SK-N-SH treated with all-trans-retinoic acid at 6 μM for 48 hours (cell line): ENCODE data around the gene FSIP1.

ENCODE experiments used
- ATAC-seq: fragments of 200-7000 bp; cut with Tn5 transposase; 3 replicates; pipeline ENCODE4 v1.9.1; 2020; ENCODE audit warnings: mild to moderate bottlenecking, moderate library complexity
- ARNTL ChIP-seq: fragments of 450-650 bp; formaldehyde crosslinking; IDR thresholded peaks from 2 replicates; pipeline ENCODE4 v1.5.0; 2020; ENCODE audit warnings: low read depth, mild to moderate bottlenecking, moderate library complexity, borderline replicate concordance
- BACH2 ChIP-seq: fragments of 250-450 bp; sonication (Bioruptor Pico); IDR thresholded peaks from 2 replicates; pipeline ENCODE4 v1.9.0; 2021; ENCODE audit warnings: mild to moderate bottlenecking, borderline replicate concordance
- CSDC2 ChIP-seq: fragments of 250-450 bp; sonication (Bioruptor Pico); IDR thresholded peaks from 2 replicates; pipeline ENCODE4 v1.5.0; 2020; ENCODE audit warnings: mild to moderate bottlenecking, moderate library complexity
- ESRRG ChIP-seq: fragments of 250-450 bp; sonication (Bioruptor Pico); IDR thresholded peaks from 2 replicates; pipeline ENCODE4 v1.6.1; 2021; ENCODE audit warnings: mild to moderate bottlenecking
- GLIS3 ChIP-seq: fragments of 250-450 bp; sonication (Bioruptor Pico); IDR thresholded peaks from 2 replicates; pipeline ENCODE4 v1.5.0; 2020; ENCODE audit warnings: mild to moderate bottlenecking, moderate library complexity
- ISL1 ChIP-seq: fragments of 250-450 bp; sonication (Bioruptor Pico); IDR thresholded peaks from 2 replicates; pipeline ENCODE4 v2.1.2; 2022; ENCODE audit warnings: mild to moderate bottlenecking, moderate library complexity
- OSR1 ChIP-seq: fragments of 250-450 bp; sonication (Bioruptor Pico); IDR thresholded peaks from 2 replicates; pipeline ENCODE4 v1.8.0; 2022; ENCODE audit warnings: moderate library complexity, mild to moderate bottlenecking, inconsistent platforms
- RARB ChIP-seq: fragments of 250-450 bp; sonication (Bioruptor Pico); IDR thresholded peaks from 2 replicates; pipeline ENCODE4 v1.8.0; 2021; ENCODE audit warnings: mild to moderate bottlenecking, moderate library complexity
- TCF4 ChIP-seq: fragments of 250-450 bp; sonication (Bioruptor Pico); IDR thresholded peaks from 2 replicates; pipeline ENCODE4 v1.8.0; 2021; ENCODE audit warnings: mild to moderate bottlenecking, moderate library complexity, borderline replicate concordance
- TOX ChIP-seq: fragments of 250-450 bp; sonication (Bioruptor Pico); IDR thresholded peaks from 2 replicates; pipeline ENCODE4 v1.8.0; 2021; ENCODE audit warnings: mild to moderate bottlenecking, moderate library complexity, borderline replicate concordance
- ZC3H10 ChIP-seq: fragments of 250-450 bp; sonication (Bioruptor Pico); IDR thresholded peaks from 2 replicates; pipeline ENCODE4 v1.5.1; 2021; ENCODE audit warnings: mild to moderate bottlenecking, moderate library complexity
- ZFP3 ChIP-seq: fragments of 250-450 bp; sonication (Bioruptor Pico); IDR thresholded peaks from 2 replicates; pipeline ENCODE4 v1.5.0; 2020; ENCODE audit warnings: mild to moderate bottlenecking, moderate library complexity
- ZFP30 ChIP-seq: fragments of 450-650 bp; formaldehyde crosslinking; IDR thresholded peaks from 2 replicates; pipeline ENCODE4 v1.5.0; 2022; ENCODE audit warnings: mild to moderate bottlenecking, moderate library complexity
- ZNF565 ChIP-seq: fragments of 450-650 bp; formaldehyde crosslinking; conservative IDR thresholded peaks from 2 replicates; pipeline ENCODE4 v1.5.0; 2020; ENCODE audit warnings: low read depth, mild to moderate bottlenecking, moderate library complexity
- ZNF70 ChIP-seq: fragments of 450-650 bp; formaldehyde crosslinking; IDR thresholded peaks from 2 replicates; pipeline ENCODE4 v1.5.0; 2020; ENCODE audit warnings: mild to moderate bottlenecking, moderate library complexity
- ZNF8 ChIP-seq: fragments of 450-650 bp; formaldehyde crosslinking; IDR thresholded peaks from 2 replicates; pipeline ENCODE4 v1.5.0; 2020; ENCODE audit warnings: mild to moderate bottlenecking, moderate library complexity
- TF ChIP-seq, protein P1 (sequence below): fragments of 250-450 bp; sonication (Bioruptor Pico); IDR thresholded peaks from 2 replicates; pipeline ENCODE4 v1.5.1; 2021; ENCODE audit warnings: mild to moderate bottlenecking, moderate library complexity
- TF ChIP-seq, protein P2 (sequence below): fragments of 250-450 bp; sonication (Bioruptor Pico); IDR thresholded peaks from 2 replicates; pipeline ENCODE4 v1.5.0; 2020; ENCODE audit warnings: mild to moderate bottlenecking, moderate library complexity
- TF ChIP-seq, protein P3 (sequence below): fragments of 250-450 bp; sonication (Bioruptor Pico); IDR thresholded peaks from 2 replicates; pipeline ENCODE4 v1.8.0; 2020; ENCODE audit warnings: mild to moderate bottlenecking, moderate library complexity, borderline replicate concordance

Gene FSIP1

GRCh38 chr15:39801641-39802309, 19.1 kb upstream of the FSIP1 start:
- ATAC-seq, result peak; percentile 62
- TF ChIP-seq ZC3H10 (CRISPR knock-in tag) (no peak), TCF4 (CRISPR knock-in tag) (no peak), ARNTL (CRISPR knock-in tag) (no peak), ZNF8 (CRISPR knock-in tag) (no peak), ZFP3 (CRISPR knock-in tag) (no peak), ZFP30 (CRISPR knock-in tag) (no peak), TOX (CRISPR knock-in tag) (no peak), ZNF70 (CRISPR knock-in tag) (no peak), BACH2 (CRISPR knock-in tag) (no peak)
- TF ChIP-seq, protein P1, sequence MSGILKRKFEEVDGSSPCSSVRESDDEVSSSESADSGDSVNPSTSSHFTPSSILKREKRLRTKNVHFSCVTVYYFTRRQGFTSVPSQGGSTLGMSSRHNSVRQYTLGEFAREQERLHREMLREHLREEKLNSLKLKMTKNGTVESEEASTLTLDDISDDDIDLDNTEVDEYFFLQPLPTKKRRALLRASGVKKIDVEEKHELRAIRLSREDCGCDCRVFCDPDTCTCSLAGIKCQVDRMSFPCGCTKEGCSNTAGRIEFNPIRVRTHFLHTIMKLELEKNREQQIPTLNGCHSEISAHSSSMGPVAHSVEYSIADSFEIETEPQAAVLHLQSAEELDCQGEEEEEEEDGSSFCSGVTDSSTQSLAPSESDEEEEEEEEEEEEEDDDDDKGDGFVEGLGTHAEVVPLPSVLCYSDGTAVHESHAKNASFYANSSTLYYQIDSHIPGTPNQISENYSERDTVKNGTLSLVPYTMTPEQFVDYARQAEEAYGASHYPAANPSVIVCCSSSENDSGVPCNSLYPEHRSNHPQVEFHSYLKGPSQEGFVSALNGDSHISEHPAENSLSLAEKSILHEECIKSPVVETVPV (CRISPR knock-in tag), result no peak
- TF ChIP-seq, protein P2, sequence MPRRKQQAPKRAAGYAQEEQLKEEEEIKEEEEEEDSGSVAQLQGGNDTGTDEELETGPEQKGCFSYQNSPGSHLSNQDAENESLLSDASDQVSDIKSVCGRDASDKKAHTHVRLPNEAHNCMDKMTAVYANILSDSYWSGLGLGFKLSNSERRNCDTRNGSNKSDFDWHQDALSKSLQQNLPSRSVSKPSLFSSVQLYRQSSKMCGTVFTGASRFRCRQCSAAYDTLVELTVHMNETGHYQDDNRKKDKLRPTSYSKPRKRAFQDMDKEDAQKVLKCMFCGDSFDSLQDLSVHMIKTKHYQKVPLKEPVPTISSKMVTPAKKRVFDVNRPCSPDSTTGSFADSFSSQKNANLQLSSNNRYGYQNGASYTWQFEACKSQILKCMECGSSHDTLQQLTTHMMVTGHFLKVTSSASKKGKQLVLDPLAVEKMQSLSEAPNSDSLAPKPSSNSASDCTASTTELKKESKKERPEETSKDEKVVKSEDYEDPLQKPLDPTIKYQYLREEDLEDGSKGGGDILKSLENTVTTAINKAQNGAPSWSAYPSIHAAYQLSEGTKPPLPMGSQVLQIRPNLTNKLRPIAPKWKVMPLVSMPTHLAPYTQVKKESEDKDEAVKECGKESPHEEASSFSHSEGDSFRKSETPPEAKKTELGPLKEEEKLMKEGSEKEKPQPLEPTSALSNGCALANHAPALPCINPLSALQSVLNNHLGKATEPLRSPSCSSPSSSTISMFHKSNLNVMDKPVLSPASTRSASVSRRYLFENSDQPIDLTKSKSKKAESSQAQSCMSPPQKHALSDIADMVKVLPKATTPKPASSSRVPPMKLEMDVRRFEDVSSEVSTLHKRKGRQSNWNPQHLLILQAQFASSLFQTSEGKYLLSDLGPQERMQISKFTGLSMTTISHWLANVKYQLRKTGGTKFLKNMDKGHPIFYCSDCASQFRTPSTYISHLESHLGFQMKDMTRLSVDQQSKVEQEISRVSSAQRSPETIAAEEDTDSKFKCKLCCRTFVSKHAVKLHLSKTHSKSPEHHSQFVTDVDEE (CRISPR knock-in tag), result no peak

DNA sequence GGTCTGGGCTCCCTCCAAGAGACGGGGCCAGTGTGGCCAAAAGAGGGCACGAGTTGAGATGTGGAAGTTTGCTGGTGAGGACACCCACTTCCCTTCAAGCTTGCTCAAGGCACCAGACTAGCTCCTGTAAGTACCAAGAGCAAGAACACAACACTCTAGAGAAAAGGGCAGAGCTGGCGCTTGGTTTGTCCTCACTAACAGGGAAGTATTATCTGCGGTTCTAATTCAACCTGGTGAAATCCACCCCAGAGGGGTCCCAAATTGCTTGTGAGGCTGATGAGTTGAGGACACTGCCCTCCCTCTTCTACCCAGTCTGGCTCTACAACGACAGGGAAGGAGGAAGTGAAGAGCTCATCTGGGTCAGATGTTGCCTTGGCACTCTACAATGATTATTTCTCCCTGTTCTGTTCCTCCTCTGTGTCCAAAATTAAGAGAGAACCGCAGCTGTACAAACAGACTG, 16.9 kb upstream of the FSIP1 start:
- TF ChIP-seq RARB (no peak), ZNF70 (CRISPR knock-in tag) (no peak), ZFP3 (CRISPR knock-in tag) (no peak), ZFP30 (CRISPR knock-in tag) (no peak)
- TF ChIP-seq, protein P2 (CRISPR knock-in tag), result no peak
- ATAC-seq, result no peak

- no peak for TF ChIP-seq OSR1 (CRISPR knock-in tag)
- no peak for TF ChIP-seq RARB
- no peak for TF ChIP-seq ZFP3 (CRISPR knock-in tag)
- TF ChIP-seq ESRRG, result no peak
- no peak for TF ChIP-seq TCF4 (CRISPR knock-in tag)
- no peak for TF ChIP-seq ISL1 (CRISPR knock-in tag)
- TF ChIP-seq ZNF70 (CRISPR knock-in tag), result no peak
- no peak for TF ChIP-seq GLIS3 (CRISPR knock-in tag)
- no peak for TF ChIP-seq TOX (CRISPR knock-in tag)
- TF ChIP-seq, protein P3, sequence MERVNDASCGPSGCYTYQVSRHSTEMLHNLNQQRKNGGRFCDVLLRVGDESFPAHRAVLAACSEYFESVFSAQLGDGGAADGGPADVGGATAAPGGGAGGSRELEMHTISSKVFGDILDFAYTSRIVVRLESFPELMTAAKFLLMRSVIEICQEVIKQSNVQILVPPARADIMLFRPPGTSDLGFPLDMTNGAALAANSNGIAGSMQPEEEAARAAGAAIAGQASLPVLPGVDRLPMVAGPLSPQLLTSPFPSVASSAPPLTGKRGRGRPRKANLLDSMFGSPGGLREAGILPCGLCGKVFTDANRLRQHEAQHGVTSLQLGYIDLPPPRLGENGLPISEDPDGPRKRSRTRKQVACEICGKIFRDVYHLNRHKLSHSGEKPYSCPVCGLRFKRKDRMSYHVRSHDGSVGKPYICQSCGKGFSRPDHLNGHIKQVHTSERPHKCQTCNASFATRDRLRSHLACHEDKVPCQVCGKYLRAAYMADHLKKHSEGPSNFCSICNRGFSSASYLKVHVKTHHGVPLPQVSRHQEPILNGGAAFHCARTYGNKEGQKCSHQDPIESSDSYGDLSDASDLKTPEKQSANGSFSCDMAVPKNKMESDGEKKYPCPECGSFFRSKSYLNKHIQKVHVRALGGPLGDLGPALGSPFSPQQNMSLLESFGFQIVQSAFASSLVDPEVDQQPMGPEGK (CRISPR knock-in tag), result no peak
- TF ChIP-seq, protein P2 (CRISPR knock-in tag), result no peak
- TF ChIP-seq CSDC2 (CRISPR knock-in tag), result no peak
- TF ChIP-seq BACH2 (CRISPR knock-in tag), result no peak
- no peak for TF ChIP-seq ZNF565 (CRISPR knock-in tag)
- ATAC-seq, result no peak
These were observed 15.7 kb upstream of the FSIP1 start for GRCh38 chr15:39798382-39798781.
